GM18870 (cell line): ENCODE data around the gene SLCO1C1.

Experiments
- ATAC-seq: cut with Tn5 transposase; IDR thresholded peaks from one replicate; pipeline ENCODE4 v1.9.1; 2021; ENCODE audit warnings: moderate library complexity; ENCODE audit not compliant: unreplicated experiment

SLCO1C1 gene

GRCh38 chr12:20792971-20793370 lies 97.8 kb downstream of the SLCO1C1 start:
- ATAC-seq: no peak

GRCh38 chr12:20798554-20798953 lies 103.4 kb downstream of the SLCO1C1 start:
- no peak for ATAC-seq

- ATAC-seq: no peak
These were observed 105.0 kb downstream of the SLCO1C1 start for GRCh38 chr12:20800160-20800559.

GRCh38 chr12:20801035-20801434 lies 105.9 kb downstream of the SLCO1C1 start:
- ATAC-seq: no peak
